Skin of body (tissue), 1 donor: ENCODE measurements around the gene KBTBD7. TPM values are rescaled to one million over a fixed set of nuclear protein-coding genes. Genes with fewer than 3 reads are reported as not detected.

ENCODE experiments used
- total RNA-seq: library from RNA; depleted of rRNA; stranded (reverse); fragments of >200 nt; gene quantifications from one replicate; pipeline ENCODE4 v1.2.3, GENCODE V29; 2014

KBTBD7 gene
- total RNA-seq, 1 donor from 2014 or later, result 12.7 TPM

Other genes with a start within 250 kb of the KBTBD7 start
- gene ELF1, start 175.3 kb downstream of the KBTBD7 start, total RNA-seq, result 62.8 TPM
- gene WBP4, start 133.1 kb downstream of the KBTBD7 start, total RNA-seq, result 11.8 TPM
- 12.5 TPM for gene KBTBD6, start 61.8 kb downstream of the KBTBD7 start, total RNA-seq
- gene MTRF1, start 69.0 kb upstream of the KBTBD7 start, total RNA-seq, result 11.0 TPM
- 26.6 TPM for gene NAA16, start 116.7 kb upstream of the KBTBD7 start, total RNA-seq